HG03060 (cell line): ENCODE results near the gene ANKAR.
A peak's percentile ranks its signal among the peaks of the same experiment; 100 is the strongest.
"Not testable (repeated sequence)": the region's sequence is repeated elsewhere in the genome, so short reads cannot be mapped to it uniquely, and the experiment has no call there.

Source experiments
- ATAC-seq: cut with Tn5 transposase; IDR thresholded peaks from one replicate; pipeline ENCODE4 v1.9.1; 2021; ENCODE audit warnings: low read depth, moderate number of reproducible peaks; ENCODE audit not compliant: unreplicated experiment

The ANKAR gene, protein sequence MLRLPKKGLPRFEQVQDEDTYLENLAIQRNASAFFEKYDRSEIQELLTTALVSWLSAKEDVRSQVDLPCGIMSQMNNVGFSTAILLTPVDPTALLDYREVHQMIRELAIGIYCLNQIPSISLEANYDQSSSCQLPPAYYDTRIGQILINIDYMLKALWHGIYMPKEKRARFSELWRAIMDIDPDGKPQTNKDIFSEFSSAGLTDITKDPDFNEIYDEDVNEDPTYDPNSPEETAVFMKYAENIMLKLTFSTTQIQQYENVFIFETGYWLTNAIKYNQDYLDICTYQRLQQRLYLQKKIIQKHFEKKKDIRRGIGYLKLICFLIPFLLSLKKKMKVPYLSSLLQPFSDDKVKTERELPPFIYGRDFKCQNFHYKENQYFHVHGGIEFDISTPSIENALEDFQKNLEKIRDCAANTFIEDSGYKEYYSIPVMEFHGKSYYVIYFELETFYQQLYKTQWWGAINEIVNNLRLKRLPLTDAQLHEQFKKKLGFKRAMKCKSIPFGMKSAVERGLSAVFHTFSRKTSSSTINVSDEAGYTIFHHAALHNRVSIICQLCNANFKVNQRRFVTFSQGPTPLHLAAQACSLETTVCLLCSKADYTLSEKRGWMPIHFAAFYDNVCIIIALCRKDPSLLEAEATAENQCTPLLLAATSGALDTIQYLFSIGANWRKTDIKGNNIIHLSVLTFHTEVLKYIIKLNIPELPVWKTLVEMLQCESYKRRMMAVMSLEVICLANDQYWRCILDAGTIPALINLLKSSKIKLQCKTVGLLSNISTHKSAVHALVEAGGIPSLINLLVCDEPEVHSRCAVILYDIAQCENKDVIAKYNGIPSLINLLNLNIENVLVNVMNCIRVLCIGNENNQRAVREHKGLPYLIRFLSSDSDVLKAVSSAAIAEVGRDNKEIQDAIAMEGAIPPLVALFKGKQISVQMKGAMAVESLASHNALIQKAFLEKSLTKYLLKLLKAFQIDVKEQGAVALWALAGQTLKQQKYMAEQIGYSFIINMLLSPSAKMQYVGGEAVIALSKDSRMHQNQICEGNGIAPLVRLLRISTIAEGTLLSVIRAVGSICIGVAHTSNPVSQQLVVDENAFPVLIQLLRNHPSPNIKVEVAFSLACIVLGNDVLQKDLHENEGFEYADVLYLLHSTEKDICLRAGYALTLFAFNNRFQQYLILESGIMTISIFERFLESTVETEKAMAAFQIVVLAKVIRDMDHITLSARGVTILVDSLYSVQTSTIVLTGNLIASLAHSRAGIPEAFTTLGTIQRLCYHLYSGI (N-terminal part only)

DNA sequence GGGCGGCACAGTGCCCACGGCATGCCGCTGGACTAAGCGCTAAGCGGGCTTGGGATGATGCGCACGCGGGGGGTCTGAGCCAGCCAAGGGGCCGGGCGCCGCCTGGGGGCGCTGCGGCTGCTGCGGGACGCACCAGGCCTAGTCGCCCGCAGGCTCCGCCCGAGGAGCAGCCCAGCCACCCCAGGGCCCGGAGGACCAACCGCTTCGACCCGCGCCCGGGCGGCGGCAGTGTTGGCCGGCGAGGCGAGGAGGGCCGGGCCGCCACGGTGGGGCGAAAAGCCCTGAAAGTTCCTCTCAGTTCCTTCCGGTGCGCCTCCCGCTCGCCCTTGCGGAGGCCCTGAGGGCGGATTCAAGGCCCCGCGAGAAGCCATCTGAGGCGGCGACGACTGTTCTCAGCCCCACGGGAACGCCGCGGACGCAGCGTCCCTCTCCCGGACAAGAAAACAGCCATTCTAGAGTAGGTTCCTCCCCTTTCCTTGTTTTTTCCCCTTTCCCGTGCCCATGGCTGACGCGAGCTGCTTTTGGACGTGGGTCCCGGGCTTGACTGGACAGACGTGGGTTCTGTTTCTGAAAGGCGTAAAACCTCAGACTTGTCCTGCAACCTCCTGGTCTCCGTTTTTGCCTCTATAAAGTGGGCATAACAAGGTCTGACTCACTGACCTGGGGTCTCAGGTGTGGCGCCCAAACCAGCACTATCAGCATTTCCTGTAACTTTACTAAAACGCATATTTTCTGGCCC is at the start of gene ANKAR:
Gene ANKAR (plus strand): TSS at position 297 of the 739 bp plus-strand sequence. CDS start 1,821 bp downstream, outside the sequence.
- ATAC-seq, result peak; percentile 76

- ATAC-seq, result no peak
Observed at GRCh38 chr2:189625636-189626035, 48.8 kb upstream of the ANKAR start.

DNA sequence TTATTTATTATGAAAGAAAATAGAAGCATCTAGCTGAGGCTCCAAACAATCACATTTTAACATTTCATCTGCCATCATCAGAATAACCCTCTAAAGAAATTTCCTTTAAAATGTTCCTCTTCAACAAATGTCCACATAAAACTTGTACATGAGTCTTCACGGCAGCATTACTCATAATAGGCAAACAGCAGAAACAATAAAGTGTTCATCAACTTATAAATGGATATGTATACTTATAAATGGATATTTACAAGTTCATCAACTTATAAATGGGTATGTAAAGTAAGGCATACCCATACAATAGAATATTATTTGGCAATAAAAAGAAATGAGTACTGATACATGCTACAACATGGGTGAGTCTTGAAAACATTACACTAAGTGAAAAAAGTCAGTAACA is 46.7 kb upstream of the ANKAR start:
- no peak for ATAC-seq

DNA sequence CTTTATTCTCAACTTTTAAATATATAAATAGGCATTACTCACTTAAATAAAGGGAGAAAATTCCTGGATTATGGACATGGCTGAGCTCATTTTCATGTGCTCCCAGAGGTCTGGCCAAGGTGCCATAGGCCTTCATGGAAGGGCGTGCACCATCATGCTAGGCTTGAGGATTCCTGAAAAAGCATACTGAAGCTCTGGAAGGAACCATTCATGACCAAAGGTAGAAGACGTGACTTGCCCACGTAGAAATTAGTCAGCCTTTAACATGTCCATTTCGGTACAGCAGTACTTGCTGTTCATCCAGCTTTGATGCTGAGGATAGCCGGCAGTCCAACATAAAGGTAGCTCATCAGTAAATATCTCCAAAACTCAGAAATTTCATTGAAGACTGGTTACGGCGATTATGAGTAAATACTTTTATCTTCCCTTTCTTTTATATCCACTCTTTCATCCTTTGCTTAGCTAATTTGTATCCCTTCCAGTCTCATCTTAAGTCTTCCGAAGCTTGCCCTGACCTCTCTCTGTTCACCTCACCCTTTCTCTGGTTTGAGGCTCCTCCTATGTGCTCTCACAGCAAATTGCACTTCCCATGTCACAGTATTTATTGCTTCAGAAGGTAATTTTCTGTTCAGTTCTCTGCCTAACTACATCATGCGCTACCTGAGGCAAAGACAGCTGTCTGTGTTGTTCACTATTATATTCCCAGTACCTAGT is 45.5 kb upstream of the ANKAR start:
- no peak for ATAC-seq

DNA sequence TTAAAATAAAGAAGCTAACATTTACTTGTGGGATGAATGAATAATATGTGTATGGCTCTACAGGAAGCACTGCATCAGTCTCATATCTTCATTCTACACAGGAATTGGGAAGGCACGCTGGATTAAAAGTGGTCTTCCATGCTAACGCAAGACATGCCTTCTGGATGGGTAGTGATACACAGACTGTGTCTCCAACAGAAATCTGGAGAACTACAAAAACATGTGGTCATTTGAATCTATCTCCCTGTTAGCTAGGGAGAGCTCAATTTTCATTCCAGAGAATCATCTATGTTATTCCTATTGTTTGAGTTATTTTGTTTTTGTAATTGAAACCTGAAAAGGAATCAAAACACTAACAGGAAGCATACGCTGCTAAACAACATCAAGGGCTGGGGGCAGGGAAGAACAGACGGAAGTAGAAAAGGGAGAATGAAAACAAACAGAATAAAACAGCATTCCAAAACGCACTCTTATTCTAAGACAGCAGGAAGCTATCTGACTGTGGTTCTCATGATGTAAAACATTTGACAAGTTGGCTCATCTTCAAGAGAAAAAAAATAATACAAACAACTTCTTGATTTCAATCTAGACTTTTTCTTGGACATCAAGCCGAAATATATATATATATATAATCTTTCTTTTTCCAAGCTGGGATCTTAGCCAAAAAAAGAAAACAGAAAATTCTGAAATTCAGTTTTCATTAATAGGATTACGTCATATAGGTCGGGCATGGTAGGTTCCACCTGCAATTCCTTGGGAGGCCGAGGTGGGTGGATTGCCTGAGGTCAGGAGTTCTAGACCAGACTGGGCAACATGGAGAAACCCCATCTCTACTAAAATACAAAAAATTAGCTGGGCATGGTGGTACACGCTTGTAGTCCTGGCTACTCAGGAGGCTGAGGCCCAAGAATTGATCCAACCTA is 44.7 kb upstream of the ANKAR start:
- ATAC-seq, result no peak

DNA sequence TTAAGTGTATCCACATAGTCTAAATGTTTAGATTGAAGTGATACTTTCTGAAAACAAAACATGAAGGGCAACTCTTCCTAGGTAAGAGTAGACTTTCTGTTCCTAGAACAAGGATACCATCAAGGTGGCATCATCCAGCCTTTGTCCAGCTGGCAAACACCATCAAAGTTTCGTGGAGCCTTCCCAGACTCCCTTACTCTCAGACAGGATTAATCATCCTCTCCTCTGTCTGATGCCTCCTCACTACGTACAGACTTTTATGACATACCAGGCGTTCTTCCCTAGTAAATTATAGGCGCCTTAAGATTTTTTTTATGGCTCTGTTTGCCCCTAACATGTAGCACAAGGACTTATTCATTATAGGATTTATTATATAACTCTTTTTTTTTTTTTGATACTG is 42.6 kb upstream of the ANKAR start:
- no peak for ATAC-seq

- ATAC-seq, result no peak
Observed at GRCh38 chr2:189633392-189633811, 41.1 kb upstream of the ANKAR start.

GRCh38 chr2:189635353-189635752 is 39.1 kb upstream of the ANKAR start:
- no peak for ATAC-seq

DNA sequence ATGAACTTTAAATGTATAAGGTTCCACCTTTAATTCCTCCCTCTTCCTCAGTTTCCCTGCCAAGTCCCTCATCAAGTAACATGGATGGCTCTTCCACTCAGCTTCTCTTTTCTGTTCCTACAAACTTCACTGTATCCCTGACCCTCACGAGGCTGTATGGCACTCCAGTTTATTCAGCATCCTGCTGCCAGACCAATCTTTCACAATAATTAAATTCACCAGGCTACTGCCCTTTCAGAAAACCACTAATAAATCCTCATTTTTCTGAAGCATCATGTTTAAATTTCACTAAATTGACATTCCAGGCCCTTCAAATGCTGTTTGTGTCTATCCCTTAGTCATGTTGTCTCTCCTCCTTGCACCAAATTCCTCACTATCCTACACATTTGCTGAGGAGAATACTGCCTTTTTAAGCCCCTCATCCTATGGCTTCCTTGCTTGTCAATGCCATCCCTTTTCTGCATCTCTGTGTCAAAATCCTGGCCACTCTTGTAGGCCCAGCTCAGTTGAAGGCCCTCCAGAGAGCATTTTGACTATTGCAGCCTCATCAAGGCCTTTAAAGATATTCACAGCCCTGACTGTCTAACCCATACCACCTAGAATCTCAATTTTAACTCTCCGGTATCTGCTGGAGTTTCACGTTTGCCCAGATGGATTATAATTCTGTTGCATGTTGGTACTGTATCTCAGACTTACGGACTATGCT is 36.0 kb upstream of the ANKAR start:
- no peak for ATAC-seq

GRCh38 chr2:189639007-189639609 is 35.4 kb upstream of the ANKAR start:
- ATAC-seq, result no peak

DNA sequence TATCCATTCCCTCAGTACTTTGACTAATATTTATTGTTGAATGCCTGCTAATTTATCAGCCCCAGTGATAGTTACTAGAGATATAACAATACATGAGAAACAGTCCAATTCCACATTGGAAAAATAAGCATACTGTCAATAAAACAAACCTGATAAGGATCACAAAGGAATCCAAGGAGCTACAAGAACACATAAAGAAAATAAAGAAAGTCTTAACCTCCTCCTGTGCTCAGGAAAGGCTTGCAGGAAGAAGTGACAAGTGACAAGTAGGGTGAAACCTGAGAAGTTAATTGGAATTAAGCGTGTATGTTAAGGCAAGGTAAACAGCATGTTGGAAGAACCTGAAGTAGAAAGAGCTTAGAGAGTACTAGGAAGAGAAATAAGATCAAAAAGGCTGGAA is 33.5 kb upstream of the ANKAR start:
- ATAC-seq, result no peak

- ATAC-seq, result no peak
Observed at GRCh38 chr2:189641590-189641989, 32.9 kb upstream of the ANKAR start.

GRCh38 chr2:189646521-189646920 is 27.9 kb upstream of the ANKAR start:
- no peak for ATAC-seq

GRCh38 chr2:189648846-189649509 is 25.5 kb upstream of the ANKAR start:
- ATAC-seq, result no peak

GRCh38 chr2:189651284-189651683 is 23.2 kb upstream of the ANKAR start:
- no peak for ATAC-seq

- not testable (repeated sequence) for ATAC-seq
Observed at GRCh38 chr2:189653464-189653863, 21.0 kb upstream of the ANKAR start.

DNA sequence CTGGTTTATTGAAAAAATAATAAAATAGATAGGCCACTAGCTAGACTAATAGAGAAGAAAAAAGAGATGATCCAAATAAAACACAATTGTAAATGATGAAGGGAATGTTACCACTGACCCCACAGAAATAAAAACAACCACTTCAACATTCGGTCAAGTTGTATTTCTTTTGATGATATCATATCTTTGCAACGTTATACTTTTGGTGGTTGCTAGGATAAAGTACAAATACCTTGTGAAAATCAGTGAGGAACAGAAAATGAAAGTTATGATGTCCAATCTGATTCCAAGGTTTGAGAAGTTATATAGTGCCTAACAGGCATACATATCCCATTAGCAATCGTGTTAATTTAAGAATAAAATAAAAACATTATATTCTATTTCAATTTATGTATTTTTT is 19.8 kb upstream of the ANKAR start:
- no peak for ATAC-seq
